SK-N-SH treated with all-trans-retinoic acid at 6 μM for 48 hours (cell line): ENCODE measurements around the gene C11orf16.

Experiments used
- ARNTL ChIP-seq: fragments of 450-650 bp; formaldehyde crosslinking; IDR thresholded peaks from 2 replicates; pipeline ENCODE4 v1.5.0; 2020; ENCODE audit warnings: low read depth, mild to moderate bottlenecking, moderate library complexity, borderline replicate concordance
- BACH2 ChIP-seq: fragments of 250-450 bp; sonication (Bioruptor Pico); IDR thresholded peaks from 2 replicates; pipeline ENCODE4 v1.9.0; 2021; ENCODE audit warnings: mild to moderate bottlenecking, borderline replicate concordance
- CSDC2 ChIP-seq: fragments of 250-450 bp; sonication (Bioruptor Pico); IDR thresholded peaks from 2 replicates; pipeline ENCODE4 v1.5.0; 2020; ENCODE audit warnings: mild to moderate bottlenecking, moderate library complexity
- PPARA ChIP-seq: fragments of 250-450 bp; sonication (Bioruptor Pico); IDR thresholded peaks from 2 replicates; pipeline ENCODE4 v1.5.0; 2020; ENCODE audit warnings: mild to moderate bottlenecking, borderline replicate concordance
- SNAI2 ChIP-seq: fragments of 250-450 bp; sonication (Bioruptor Pico); IDR thresholded peaks from 2 replicates; pipeline ENCODE4 v1.5.0; 2020; ENCODE audit warnings: mild to moderate bottlenecking, moderate library complexity
- TCF4 ChIP-seq: fragments of 250-450 bp; sonication (Bioruptor Pico); IDR thresholded peaks from 2 replicates; pipeline ENCODE4 v1.8.0; 2021; ENCODE audit warnings: mild to moderate bottlenecking, moderate library complexity, borderline replicate concordance
- ZNF8 ChIP-seq: fragments of 450-650 bp; formaldehyde crosslinking; IDR thresholded peaks from 2 replicates; pipeline ENCODE4 v1.5.0; 2020; ENCODE audit warnings: mild to moderate bottlenecking, moderate library complexity
- TF ChIP-seq, protein P1 (sequence below): fragments of 250-450 bp; sonication (Bioruptor Pico); IDR thresholded peaks from 2 replicates; pipeline ENCODE4 v1.8.0; 2020; ENCODE audit warnings: mild to moderate bottlenecking, moderate library complexity, borderline replicate concordance
- TF ChIP-seq, protein P2 (sequence below): fragments of 250-450 bp; sonication (Bioruptor Pico); IDR thresholded peaks from 2 replicates; pipeline ENCODE4 v1.5.1; 2020; ENCODE audit warnings: low read depth, mild to moderate bottlenecking, moderate library complexity

DNA sequence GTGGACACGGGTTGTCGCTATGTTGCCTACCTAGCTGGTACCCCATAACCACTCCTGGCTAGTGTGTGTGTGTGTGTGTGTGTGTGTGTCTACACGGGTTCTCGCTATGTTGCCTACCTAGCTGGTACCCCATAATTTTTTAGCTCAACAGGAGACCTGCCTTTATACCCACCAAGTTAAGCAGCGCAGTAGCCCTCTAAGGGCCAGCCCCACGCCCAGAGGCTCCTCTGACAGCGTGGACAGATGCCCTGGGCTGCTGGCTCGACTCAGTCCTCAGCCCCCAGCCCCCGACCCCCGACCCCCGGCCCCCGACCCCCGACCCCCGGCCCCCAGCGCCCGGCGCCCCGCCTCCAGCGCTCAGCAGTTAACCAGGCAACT lies 22.1 kb downstream of the C11orf16 start:
- TF ChIP-seq, protein P1, sequence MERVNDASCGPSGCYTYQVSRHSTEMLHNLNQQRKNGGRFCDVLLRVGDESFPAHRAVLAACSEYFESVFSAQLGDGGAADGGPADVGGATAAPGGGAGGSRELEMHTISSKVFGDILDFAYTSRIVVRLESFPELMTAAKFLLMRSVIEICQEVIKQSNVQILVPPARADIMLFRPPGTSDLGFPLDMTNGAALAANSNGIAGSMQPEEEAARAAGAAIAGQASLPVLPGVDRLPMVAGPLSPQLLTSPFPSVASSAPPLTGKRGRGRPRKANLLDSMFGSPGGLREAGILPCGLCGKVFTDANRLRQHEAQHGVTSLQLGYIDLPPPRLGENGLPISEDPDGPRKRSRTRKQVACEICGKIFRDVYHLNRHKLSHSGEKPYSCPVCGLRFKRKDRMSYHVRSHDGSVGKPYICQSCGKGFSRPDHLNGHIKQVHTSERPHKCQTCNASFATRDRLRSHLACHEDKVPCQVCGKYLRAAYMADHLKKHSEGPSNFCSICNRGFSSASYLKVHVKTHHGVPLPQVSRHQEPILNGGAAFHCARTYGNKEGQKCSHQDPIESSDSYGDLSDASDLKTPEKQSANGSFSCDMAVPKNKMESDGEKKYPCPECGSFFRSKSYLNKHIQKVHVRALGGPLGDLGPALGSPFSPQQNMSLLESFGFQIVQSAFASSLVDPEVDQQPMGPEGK (CRISPR knock-in tag): no peak
- TF ChIP-seq, protein P2, sequence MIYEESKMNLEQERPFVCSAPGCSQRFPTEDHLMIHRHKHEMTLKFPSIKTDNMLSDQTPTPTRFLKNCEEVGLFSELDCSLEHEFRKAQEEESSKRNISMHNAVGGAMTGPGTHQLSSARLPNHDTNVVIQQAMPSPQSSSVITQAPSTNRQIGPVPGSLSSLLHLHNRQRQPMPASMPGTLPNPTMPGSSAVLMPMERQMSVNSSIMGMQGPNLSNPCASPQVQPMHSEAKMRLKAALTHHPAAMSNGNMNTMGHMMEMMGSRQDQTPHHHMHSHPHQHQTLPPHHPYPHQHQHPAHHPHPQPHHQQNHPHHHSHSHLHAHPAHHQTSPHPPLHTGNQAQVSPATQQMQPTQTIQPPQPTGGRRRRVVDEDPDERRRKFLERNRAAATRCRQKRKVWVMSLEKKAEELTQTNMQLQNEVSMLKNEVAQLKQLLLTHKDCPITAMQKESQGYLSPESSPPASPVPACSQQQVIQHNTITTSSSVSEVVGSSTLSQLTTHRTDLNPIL (CRISPR knock-in tag): no peak
- TF ChIP-seq ARNTL: no peak
- no peak for TF ChIP-seq SNAI2
- TF ChIP-seq PPARA: no peak
- TF ChIP-seq CSDC2: no peak
- no peak for TF ChIP-seq TCF4 (CRISPR knock-in tag)
- no peak for TF ChIP-seq BACH2 (CRISPR knock-in tag)
- no peak for TF ChIP-seq ZNF8 (CRISPR knock-in tag)
